Measurements from ENCODE around the gene EFR3B. TPM values are rescaled to one million over a fixed set of nuclear protein-coding genes. Genes with fewer than 3 reads are reported as not detected.

EFR3B gene
- total RNA-seq, 1 donor from 2014 or later = 22.9 TPM

DNA sequence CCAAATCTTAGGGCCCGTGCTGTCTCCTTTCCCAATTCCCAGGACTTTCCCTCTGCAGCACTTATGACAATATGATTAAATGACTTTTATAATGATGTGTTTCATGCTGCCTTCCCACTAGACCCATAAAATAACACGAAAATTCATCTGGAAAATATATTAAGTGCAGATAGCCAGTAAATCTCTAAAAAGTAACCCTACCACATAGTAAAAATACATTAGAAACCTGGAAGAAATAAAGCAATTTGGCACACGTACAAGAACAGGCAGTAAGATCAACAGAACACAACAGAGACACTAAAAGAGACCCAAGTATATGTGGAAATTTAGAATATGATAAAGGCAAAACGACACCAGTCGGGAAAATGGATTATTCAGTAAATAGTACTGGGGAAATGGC lies 156.7 kb downstream of the EFR3B start:
- TF ChIP-seq, protein P1, sequence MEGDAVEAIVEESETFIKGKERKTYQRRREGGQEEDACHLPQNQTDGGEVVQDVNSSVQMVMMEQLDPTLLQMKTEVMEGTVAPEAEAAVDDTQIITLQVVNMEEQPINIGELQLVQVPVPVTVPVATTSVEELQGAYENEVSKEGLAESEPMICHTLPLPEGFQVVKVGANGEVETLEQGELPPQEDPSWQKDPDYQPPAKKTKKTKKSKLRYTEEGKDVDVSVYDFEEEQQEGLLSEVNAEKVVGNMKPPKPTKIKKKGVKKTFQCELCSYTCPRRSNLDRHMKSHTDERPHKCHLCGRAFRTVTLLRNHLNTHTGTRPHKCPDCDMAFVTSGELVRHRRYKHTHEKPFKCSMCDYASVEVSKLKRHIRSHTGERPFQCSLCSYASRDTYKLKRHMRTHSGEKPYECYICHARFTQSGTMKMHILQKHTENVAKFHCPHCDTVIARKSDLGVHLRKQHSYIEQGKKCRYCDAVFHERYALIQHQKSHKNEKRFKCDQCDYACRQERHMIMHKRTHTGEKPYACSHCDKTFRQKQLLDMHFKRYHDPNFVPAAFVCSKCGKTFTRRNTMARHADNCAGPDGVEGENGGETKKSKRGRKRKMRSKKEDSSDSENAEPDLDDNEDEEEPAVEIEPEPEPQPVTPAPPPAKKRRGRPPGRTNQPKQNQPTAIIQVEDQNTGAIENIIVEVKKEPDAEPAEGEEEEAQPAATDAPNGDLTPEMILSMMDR (IDR thresholded peaks at IDR 0.05; ENCODE audit: partially characterized antibody, unreplicated experiment) = no peak
- Mint-ChIP-seq H3K27me3 (ENCODE audit: unreplicated experiment) (peaks cover 1% of the 10 kb centered on the region), H3K4me1 (ENCODE audit: low read depth, unreplicated experiment) (peaks cover 4% of the 10 kb centered on the region), H3K9me3 (ENCODE audit: unreplicated experiment) (peaks cover 3% of the 10 kb centered on the region), H3K36me3 (ENCODE audit: unreplicated experiment) (no peaks in the 10 kb centered on the region), H3K4me3 (ENCODE audit: unreplicated experiment) (no peak overlapping the region), H3K27ac (ENCODE audit: unreplicated experiment) (no peak overlapping the region)
- DNase-seq = no peak

DNA sequence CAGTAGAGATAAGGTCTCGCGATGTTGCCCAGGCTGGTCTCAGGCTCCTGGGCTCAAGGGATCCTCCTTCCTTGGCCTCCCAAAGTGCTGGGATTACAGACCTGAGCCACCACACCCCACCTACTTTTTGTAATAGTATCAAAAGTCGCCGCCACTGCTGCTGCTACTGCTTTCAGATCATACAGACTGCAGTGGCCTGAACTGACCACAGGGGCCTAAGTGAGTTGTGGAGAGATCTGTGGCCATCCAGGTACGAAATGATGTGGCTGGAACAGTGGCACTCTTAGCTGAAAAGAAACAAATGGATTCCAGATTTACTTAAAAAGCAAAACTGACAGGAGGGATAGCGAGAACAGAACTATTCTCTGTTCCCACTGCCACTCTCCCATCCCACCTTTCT lies 159.4 kb downstream of the EFR3B start:
- no peaks in the 10 kb centered on the region for H3K27me3 Mint-ChIP-seq (ENCODE audit: unreplicated experiment)
- no peak overlapping the region for H3K27ac Mint-ChIP-seq (ENCODE audit: unreplicated experiment)
- peaks cover 4% of the 10 kb centered on the region for H3K4me1 Mint-ChIP-seq (ENCODE audit: low read depth, unreplicated experiment)
- no peak overlapping the region for H3K4me3 Mint-ChIP-seq (ENCODE audit: unreplicated experiment)
- DNase-seq = no peak
- TF ChIP-seq, protein P1 (IDR thresholded peaks at IDR 0.05; ENCODE audit: partially characterized antibody, unreplicated experiment) = peak; percentile 47
- H3K36me3 Mint-ChIP-seq (ENCODE audit: unreplicated experiment) = no peaks in the 10 kb centered on the region
- H3K9me3 Mint-ChIP-seq (ENCODE audit: unreplicated experiment) = peaks cover 2% of the 10 kb centered on the region

DNA sequence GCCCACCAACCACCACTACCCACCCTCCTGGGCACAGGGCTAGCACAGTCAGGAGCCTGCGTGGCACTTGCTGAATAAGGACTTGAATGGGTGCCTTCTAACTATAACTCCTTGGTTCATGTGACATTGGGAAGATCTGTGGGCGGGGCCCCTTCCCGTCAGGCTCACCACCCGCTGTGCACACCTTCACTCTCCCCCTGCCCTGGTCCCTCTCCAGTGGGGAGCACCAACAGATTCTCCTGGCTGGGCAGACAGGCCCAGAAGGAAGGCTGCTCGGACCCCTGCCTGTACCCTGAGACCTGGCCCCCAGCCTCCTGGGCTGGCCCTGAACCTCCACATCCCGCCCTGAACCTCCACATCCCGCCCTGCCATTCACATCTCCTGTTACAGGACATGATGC lies 159.9 kb downstream of the EFR3B start:
- Mint-ChIP-seq H3K4me1 (ENCODE audit: low read depth, unreplicated experiment) (peaks cover 4% of the 10 kb centered on the region), H3K4me3 (ENCODE audit: unreplicated experiment) (no peak overlapping the region), H3K9me3 (ENCODE audit: unreplicated experiment) (peaks cover 2% of the 10 kb centered on the region), H3K27ac (ENCODE audit: unreplicated experiment) (no peak overlapping the region), H3K36me3 (ENCODE audit: unreplicated experiment) (no peaks in the 10 kb centered on the region), H3K27me3 (ENCODE audit: unreplicated experiment) (no peaks in the 10 kb centered on the region)
- no peak for DNase-seq
- TF ChIP-seq, protein P1 (IDR thresholded peaks at IDR 0.05; ENCODE audit: partially characterized antibody, unreplicated experiment) = no peak

DNA sequence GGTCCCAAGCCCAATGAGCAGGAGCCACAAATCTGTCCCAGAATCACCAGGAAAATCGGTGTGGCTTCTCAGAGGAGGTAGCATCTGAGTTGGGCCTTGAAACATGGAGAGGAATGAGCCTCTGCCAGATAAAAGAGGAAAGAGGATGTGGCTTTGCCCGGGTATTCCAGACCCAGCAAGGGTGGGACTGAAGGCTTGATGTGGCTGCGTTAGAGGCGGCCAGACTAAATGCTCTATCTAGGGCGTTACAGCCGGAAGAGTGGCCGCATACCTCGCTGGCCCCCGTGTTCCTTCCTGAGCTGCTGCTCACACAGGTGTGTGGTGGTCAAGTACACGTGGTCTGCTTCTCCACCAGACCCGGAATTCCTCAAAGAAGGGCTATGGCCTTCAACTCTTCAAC lies 160.4 kb downstream of the EFR3B start:
- DNase-seq = no peak
- Mint-ChIP-seq H3K4me3 (ENCODE audit: unreplicated experiment) (no peak overlapping the region), H3K4me1 (ENCODE audit: low read depth, unreplicated experiment) (peaks cover 4% of the 10 kb centered on the region), H3K27me3 (ENCODE audit: unreplicated experiment) (no peaks in the 10 kb centered on the region), H3K36me3 (ENCODE audit: unreplicated experiment) (no peaks in the 10 kb centered on the region), H3K27ac (ENCODE audit: unreplicated experiment) (no peak overlapping the region), H3K9me3 (ENCODE audit: unreplicated experiment) (peaks cover 2% of the 10 kb centered on the region)
- TF ChIP-seq, protein P1 (IDR thresholded peaks at IDR 0.05; ENCODE audit: partially characterized antibody, unreplicated experiment) = no peak

DNA sequence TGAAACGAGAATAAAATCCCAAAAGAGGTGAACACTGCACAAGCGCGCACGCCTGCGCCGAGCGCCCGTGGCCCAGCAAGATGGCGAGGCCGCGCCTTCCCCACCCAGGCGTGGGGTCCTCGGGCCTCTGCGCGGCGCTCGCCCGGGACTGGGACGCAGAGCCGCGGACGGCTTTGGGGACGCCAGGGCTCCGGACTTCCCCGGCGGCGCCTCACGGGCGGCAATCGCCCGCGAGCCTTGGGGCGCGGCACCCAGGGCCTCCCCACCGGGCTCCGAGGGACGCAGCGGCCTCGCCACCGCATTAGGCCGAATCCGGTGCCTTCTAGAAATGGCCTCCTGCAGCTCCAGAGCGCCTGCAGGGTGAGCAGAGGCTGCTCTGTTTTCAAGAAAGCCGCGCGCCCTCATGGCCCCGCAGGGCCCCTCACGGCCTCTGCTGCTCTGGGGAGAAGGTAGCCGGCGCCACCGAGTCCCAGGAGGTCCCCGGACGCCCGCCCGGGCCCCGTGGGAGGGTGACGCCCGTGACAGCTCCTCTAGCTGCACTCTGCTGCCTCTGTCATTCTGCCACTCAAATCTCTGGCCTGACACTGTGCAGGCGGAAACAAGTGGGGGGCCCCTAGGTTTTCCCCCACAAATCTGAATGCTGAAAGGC lies 162.4 kb downstream of the EFR3B start:
- no peak overlapping the region for H3K27ac Mint-ChIP-seq (ENCODE audit: unreplicated experiment)
- DNase-seq = peak; percentile 36
- peaks cover 2% of the 10 kb centered on the region for H3K9me3 Mint-ChIP-seq (ENCODE audit: unreplicated experiment)
- no peaks in the 10 kb centered on the region for H3K27me3 Mint-ChIP-seq (ENCODE audit: unreplicated experiment)
- no peaks in the 10 kb centered on the region for H3K36me3 Mint-ChIP-seq (ENCODE audit: unreplicated experiment)
- no peaks in the 10 kb centered on the region for H3K4me1 Mint-ChIP-seq (ENCODE audit: low read depth, unreplicated experiment)
- TF ChIP-seq, protein P1 (IDR thresholded peaks at IDR 0.05; ENCODE audit: partially characterized antibody, unreplicated experiment) = no peak
- H3K4me3 Mint-ChIP-seq (ENCODE audit: unreplicated experiment) = no peak overlapping the region

Data from glutamatergic neuron (in vitro differentiated cells).